Body of pancreas (tissue), 4 donors: Measurements from ENCODE around the gene ABR. TPM values are rescaled to one million over a fixed set of nuclear protein-coding genes. Genes with fewer than 3 reads are reported as not detected.

ENCODE experiments used
- ATAC-seq: fragments of 150-250 bp; one replicate; pipeline ENCODE4 v1.9.1; 2016
- DNase-seq, 4 donors: peaks; one replicate each; pipeline ENCODE4 v3.0.0-alpha.2; 2019
- H3K27ac ChIP-seq, 4 donors: fragments of 200-600 bp; sonication (generic); 1 replicate in 3 of 4; 2 replicates in 1 of 4; pipeline versions ENCODE4 v1.5.1 to v1.6.1; 2016 to 2019; ENCODE audit warnings: mild to moderate bottlenecking in 1 of 4, mixed read lengths in 1 of 4, moderate library complexity in 1 of 4
- H3K27me3 ChIP-seq, 2 donors: fragments of 200-600 bp; sonication (generic); one replicate each; pipeline ENCODE4 v1.6.0; 2016; ENCODE audit warnings: mild to moderate bottlenecking in 1 of 2
- H3K36me3 ChIP-seq, 2 donors: fragments of 200-600 bp; sonication (generic); replicated peaks in 1 of 2; 2 replicates each; pipeline ENCODE4 v1.5.1; 2016; ENCODE audit warnings: low read depth in 2 of 2; ENCODE audit not compliant: insufficient read depth in 1 of 2
- H3K4me1 ChIP-seq: fragments of 200-600 bp; sonication (generic); one replicate; pipeline ENCODE4 v1.6.0; 2016
- H3K4me3 ChIP-seq, 2 donors: fragments of 200-600 bp; sonication (generic); 1 replicate in 1 of 2; 2 replicates in 1 of 2; pipeline ENCODE4 v1.5.1; 2016 to 2019
- H3K9me3 ChIP-seq, 3 donors: fragments of 200-600 bp; sonication (generic); 1 replicate in 2 of 3; 2 replicates in 1 of 3; pipeline ENCODE4 v1.5.1; 2016
- POLR2A ChIP-seq, 3 donors: fragments of 450-650 bp; IDR thresholded peaks; one replicate each; pipeline ENCODE4 v1.6.1; 2016; ENCODE audit warnings: antibody characterized with exemption in 3 of 3, mild to moderate bottlenecking in 2 of 3
- WGBS, 2 donors: methylation state at CpG; one replicate each; pipeline ENCODE4 v1.1.5; 2017; 5-methylcytosine and 5-hydroxymethylcytosine counted together
- intact Hi-C: fragments of 100-400 bp; cut with DNase I; formaldehyde crosslinking; loops from one replicate; pipeline ENCODE4 v1.15.1; 2023
- total RNA-seq, 2 donors: library from RNA; depleted of rRNA; stranded (reverse); fragments of >200 nt; gene quantifications; one replicate each; pipeline ENCODE4 v1.1.0, GENCODE V29; 2016
- TF ChIP-seq, protein P1 (sequence below), 7 experiments: fragments of 450-650 bp in 4 of 7; fragments of 200-600 bp in 3 of 7; sonication (generic) in 3 of 7; IDR thresholded peaks; one replicate each; pipeline ENCODE4 v1.5.1; 2016 to 2019; ENCODE audit warnings: antibody characterized with exemption in 7 of 7

Gene ABR
- total RNA-seq, 2 donors from 2014 or later: 32.4 to 46.8 TPM

DNA sequence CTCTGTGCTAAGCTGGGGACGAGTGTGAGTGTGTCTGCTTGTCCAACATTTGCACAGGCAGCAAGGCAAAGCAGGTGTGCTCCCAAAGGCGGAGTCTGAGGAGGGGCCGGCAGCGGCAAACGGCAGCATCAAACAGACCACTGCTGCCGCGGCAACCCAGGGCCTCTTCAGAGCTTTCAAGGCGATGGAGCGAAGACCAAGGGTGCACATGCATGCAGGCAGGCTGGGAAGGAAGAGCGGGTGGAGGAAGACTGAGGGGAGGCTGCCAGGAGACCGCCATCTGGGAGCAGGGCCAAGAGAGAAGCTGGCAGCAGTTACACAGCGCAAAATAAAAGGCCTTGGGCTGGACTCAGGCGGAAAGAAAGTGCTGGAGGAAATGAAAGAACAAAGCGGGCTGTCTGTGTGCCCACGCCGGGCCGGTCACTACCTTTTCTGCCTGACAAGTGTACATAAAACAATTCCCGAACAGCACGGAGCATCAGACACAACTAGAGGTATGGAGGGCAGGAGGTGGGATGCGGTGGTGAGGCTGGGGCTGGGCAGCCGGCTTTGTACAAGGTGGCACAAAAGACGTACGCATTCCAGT, 174.3 kb downstream of the ABR start:
- H3K4me3 ChIP-seq: no peak overlapping the region
- peaks cover 30% of the 10 kb centered on the region for H3K4me1 ChIP-seq
- ATAC-seq (peak; percentile 83), DNase-seq (peak; percentile 80 to 88 (median 88))
- intact Hi-C loops: no loop called here
- TF ChIP-seq, protein P1, sequence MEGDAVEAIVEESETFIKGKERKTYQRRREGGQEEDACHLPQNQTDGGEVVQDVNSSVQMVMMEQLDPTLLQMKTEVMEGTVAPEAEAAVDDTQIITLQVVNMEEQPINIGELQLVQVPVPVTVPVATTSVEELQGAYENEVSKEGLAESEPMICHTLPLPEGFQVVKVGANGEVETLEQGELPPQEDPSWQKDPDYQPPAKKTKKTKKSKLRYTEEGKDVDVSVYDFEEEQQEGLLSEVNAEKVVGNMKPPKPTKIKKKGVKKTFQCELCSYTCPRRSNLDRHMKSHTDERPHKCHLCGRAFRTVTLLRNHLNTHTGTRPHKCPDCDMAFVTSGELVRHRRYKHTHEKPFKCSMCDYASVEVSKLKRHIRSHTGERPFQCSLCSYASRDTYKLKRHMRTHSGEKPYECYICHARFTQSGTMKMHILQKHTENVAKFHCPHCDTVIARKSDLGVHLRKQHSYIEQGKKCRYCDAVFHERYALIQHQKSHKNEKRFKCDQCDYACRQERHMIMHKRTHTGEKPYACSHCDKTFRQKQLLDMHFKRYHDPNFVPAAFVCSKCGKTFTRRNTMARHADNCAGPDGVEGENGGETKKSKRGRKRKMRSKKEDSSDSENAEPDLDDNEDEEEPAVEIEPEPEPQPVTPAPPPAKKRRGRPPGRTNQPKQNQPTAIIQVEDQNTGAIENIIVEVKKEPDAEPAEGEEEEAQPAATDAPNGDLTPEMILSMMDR (IDR thresholded peaks at IDR 0.05): peak in 1 of 7 experiments; percentile 3
- TF ChIP-seq POLR2A (IDR thresholded peaks at IDR 0.05): peak in 2 of 3 donors; percentile 44 to 52
- no peaks in the 10 kb centered on the region for H3K27me3 ChIP-seq
- H3K27ac ChIP-seq: peak overlapping the region; percentile 73 to 86 (median 84)
- no peaks in the 10 kb centered on the region for H3K36me3 ChIP-seq
- H3K9me3 ChIP-seq: no peaks in the 10 kb centered on the region
- WGBS, 2 donors: 9% methylated on average over 17 to 23 of the region's 23 CpGs

DNA sequence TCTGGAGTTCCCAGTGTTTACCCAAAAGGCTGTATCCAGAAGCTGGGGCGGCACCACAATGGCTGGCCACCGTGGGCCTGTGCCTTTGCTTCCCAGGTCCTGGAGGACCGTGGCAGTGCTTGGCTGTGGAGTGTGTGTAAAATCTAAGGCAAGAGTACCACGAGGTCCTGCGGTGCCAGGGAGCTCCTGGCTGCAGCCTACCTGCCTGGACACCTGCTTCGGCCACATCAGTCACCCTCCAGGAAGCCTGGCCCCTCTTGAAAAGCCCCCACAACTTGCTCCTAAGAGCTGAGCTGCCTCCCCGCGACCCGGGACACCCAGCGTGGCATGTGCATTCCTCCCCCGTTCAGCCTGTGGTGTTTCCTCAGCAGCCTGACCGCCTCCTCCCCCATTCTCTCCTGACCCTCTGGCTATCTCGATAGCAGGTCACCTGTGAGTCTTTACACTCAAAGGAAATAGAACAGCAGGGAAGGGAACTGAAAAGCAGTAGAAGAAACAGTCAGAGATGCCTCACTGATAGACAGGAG, 174.9 kb downstream of the ABR start:
- peak; percentile 5 for ATAC-seq
- peak overlapping the region; percentile 62 to 86 (median 78) for H3K27ac ChIP-seq
- WGBS, 2 donors: 35 to 41% methylated on average over 13 of the region's 13 CpGs
- no peaks in the 10 kb centered on the region for H3K36me3 ChIP-seq
- H3K27me3 ChIP-seq: no peaks in the 10 kb centered on the region
- peak in 1 of 4 donors; percentile 54 for DNase-seq
- peaks cover 30% of the 10 kb centered on the region for H3K4me1 ChIP-seq
- H3K9me3 ChIP-seq: no peaks in the 10 kb centered on the region
- H3K4me3 ChIP-seq: no peak overlapping the region
- intact Hi-C loops: no loop called here
- TF ChIP-seq, protein P1 (IDR thresholded peaks at IDR 0.05): no peak
- no peak for TF ChIP-seq POLR2A (IDR thresholded peaks at IDR 0.05)

DNA sequence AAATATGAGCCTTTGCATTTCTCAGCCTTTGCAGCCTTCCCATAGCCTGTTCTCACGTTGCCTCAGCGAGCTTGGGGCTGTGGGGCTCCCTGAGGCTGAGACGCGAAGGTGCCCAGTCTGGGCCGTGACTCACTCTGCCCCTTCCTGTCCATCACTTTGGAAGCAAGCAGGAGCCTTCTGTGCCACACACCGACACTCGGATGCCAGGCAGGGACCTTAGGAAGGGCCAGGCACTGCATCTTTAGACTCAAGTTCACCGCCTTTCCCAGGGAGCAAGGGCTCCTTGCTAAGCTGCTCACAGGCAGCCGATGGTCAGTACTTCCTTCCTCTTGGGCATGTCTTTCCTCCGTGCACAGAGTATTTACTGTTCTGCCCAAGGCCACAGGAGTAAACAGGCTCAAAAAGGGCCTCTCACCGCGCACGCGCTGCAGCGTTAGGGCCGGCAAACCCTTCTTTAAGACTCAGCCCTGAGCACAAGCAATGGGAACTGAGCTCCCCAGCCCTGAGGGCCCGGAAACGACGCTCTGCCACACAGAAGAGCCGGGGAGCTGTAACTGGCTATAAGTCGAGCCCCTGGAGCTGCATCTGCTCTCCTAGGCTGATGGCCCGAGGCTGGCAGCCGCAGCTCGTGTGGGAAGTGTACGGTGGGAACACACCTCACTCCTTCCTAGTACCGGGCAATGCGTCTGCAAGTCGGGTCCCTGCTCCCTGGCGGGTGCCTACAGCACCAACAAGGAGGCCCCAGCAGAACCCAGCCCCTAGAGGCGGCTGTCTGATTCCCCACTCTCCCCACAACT, 175.6 kb downstream of the ABR start:
- TF ChIP-seq, protein P1 (IDR thresholded peaks at IDR 0.05): no peak
- no peak for TF ChIP-seq POLR2A (IDR thresholded peaks at IDR 0.05)
- H3K36me3 ChIP-seq: no peaks in the 10 kb centered on the region
- no peaks in the 10 kb centered on the region for H3K27me3 ChIP-seq
- H3K4me3 ChIP-seq: no peak overlapping the region
- peak in 2 of 4 donors; percentile 46 to 50 for DNase-seq
- ATAC-seq: no peak
- H3K27ac ChIP-seq: peak overlapping the region; percentile 62 to 86 (median 78)
- H3K9me3 ChIP-seq: no peaks in the 10 kb centered on the region
- peaks cover 30% of the 10 kb centered on the region for H3K4me1 ChIP-seq
- WGBS, 2 donors: 67 to 70% methylated on average over 15 to 30 of the region's 30 CpGs
- intact Hi-C loops: no loop called here

DNA sequence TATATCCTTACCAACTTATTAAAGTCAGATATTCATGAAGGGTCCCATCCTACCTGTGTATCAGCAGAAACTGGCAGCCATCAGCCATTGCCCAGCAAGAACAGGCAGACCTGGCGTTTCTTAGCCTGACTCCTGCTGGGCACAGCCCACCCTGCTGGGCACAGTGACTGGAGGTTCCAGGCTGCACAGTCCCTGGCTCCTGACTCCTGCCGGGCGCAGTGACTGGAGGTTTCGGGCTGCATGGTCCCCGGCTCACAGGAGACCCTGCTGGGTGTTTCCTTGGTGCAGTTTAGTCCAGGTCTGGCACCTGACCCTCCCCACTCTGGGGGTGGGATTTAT, 176.2 kb downstream of the ABR start:
- DNase-seq (no peak), ATAC-seq (no peak)
- H3K4me3 ChIP-seq: no peak overlapping the region
- intact Hi-C loops: no loop called here
- no peak for TF ChIP-seq POLR2A (IDR thresholded peaks at IDR 0.05)
- TF ChIP-seq, protein P1 (IDR thresholded peaks at IDR 0.05): no peak
- peaks cover 31% of the 10 kb centered on the region for H3K4me1 ChIP-seq
- H3K9me3 ChIP-seq: no peaks in the 10 kb centered on the region
- H3K27me3 ChIP-seq: no peaks in the 10 kb centered on the region
- 82 to 93% methylated on average over 3 to 5 of the region's 5 CpGs for WGBS, 2 donors
- peak overlapping the region in 2 of 4 donors; percentile 5 to 84 for H3K27ac ChIP-seq
- H3K36me3 ChIP-seq: no peaks in the 10 kb centered on the region
